GM19463 (cell line): Measurements from ENCODE around the gene ANKS1A.
"Not testable (repeated sequence)": the region's sequence is repeated elsewhere in the genome, so short reads cannot be mapped to it uniquely, and the experiment has no call there.

Experiments used
- ATAC-seq: cut with Tn5 transposase; IDR thresholded peaks from one replicate; pipeline ENCODE4 v1.9.1; 2021; ENCODE audit warnings: mild to moderate bottlenecking, moderate library complexity; ENCODE audit not compliant: unreplicated experiment

Gene ANKS1A

DNA sequence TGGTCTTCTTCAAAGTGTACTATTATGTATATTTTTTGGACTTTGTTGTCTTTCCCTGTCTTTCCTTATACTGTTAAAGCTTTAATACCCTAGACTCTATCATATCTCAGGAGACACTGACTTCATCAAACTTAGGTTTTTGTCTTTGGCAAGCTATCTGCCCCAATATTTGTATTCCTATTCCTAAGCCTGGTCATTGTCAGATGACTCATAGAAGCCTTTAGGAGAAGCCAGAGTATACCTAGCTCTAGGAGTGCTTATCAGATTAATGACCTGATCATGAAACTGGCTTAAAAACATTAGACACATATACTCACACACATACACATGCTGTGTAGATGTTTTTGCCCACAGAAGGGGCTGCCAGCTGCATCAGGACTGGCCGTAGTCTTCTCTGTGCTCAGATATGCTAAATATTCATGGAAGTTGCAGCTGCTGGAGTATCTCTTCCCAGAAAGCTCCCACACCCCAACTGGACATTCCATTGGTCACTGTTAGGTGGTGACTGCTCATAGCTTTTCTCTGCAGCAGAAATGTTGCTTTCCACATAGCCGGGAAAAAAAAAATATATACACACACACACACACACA is 102.0 kb downstream of the ANKS1A start:
- no peak for ATAC-seq

- no peak for ATAC-seq
These were observed 103.3 kb downstream of the ANKS1A start for GRCh38 chr6:34992376-34992775.

DNA sequence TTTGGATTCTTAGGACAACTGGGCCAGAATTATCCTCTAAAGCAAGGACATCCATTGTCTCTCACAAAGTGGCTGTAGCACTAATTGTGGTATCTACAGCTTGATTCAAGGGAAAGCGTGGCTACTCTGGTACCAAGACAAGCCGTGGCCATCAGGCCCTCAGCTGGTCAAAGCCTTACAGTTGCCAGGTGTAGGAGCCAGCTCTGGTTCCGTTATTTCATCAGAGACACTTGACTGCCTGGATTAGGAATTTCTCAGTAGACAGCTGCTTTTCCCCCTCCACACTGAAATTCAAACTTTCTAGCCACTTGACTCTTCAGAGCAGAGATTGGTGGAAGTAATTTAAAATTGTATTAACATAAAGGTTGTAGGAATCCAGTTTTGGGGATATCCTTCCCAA is 104.2 kb downstream of the ANKS1A start:
- ATAC-seq: no peak

GRCh38 chr6:34994693-34995092 is 105.6 kb downstream of the ANKS1A start:
- no peak for ATAC-seq

- ATAC-seq: not testable (repeated sequence)
These were observed 109.4 kb downstream of the ANKS1A start for GRCh38 chr6:34998417-34998816.

DNA sequence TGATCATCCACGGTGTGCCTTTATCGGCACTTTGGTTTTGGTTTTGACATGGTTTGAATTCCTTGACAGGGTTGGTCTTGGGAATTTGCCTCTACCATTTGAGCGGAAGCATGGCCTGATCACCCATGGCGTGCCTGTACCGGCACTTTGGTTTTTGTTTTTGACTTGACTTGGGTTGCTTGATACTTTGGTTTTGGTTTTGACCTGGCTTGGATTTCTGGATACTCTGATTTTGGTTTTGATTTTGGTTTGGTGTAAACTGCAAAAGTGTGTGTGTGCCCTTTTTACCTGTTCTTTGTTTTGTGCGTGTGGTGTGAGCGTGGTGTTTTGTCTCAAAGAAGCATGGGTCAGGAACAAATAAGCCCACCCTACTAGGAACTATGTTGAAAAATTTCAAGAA is 110.1 kb downstream of the ANKS1A start:
- ATAC-seq: not testable (repeated sequence)

- not testable (repeated sequence) for ATAC-seq
These were observed 110.9 kb downstream of the ANKS1A start for GRCh38 chr6:34999962-35000361.

GRCh38 chr6:35001349-35001748 is 112.3 kb downstream of the ANKS1A start:
- not testable (repeated sequence) for ATAC-seq

DNA sequence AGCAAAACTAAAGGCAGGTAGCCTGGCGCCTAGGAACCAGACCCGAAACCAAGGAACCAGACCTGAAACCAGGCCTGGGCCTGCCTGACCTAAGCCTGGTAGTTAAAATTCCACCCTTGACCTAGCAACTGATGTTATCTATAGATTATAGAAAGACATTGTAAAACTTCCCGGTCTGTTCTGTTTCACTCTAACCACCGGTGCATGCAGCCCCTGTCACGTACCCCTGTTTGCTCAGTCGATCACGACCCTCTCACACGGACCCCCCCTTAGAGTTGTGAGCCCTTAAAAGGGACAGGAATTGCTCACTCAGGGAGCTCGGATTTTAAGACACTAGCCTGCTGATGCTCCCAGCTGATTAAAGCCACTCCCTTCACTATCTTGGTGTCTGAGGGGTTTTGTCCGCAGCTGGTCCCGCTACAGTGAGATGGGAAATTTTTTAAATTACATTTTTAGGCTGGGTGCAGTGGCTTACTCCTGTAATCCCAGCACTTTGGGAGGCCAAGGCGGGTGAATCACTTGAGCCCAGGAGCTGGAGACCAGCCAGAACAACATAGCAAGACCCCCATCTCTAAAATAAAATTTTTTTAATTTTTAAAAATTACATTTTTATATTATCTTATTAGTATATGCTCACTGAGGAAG is 115.0 kb downstream of the ANKS1A start:
- ATAC-seq: not testable (repeated sequence)

DNA sequence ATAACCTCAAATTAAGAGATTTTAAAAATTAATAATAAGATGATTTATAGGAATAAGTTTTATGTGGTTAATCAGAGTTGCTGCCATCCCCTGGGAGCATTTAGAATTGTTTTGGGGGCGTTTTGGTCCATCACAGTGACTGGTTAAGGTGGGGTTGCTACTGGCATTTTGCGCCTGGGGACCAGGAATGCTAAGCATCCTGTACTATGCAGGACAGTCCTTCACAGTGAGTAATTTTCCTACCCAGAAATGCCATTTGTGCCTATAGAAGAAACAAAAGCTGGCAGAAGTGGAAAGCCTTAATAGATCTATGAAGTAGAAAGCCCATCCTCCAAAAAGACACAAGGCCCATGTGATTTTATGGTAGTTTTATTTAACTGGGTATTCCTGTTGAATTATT is 118.0 kb downstream of the ANKS1A start:
- ATAC-seq: no peak

DNA sequence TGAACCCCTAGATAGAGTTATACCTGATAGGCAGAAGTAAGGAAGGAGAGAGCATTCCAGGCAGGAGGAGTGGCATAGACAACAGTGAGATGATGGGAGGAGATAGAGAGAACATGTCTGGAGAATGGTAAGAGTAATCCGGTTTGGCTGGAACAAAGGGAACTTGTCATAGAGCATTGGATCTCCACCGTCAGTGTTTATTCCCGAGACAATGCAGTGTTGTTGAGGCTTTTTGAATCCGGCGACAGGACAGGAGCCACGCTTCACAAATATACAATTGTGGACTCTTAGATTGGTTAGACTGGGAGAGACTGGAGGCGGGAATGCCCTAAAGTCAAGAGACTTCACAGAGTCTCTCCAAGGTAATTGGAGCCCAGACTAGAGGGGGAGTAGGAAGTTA is 119.8 kb downstream of the ANKS1A start:
- ATAC-seq: no peak

DNA sequence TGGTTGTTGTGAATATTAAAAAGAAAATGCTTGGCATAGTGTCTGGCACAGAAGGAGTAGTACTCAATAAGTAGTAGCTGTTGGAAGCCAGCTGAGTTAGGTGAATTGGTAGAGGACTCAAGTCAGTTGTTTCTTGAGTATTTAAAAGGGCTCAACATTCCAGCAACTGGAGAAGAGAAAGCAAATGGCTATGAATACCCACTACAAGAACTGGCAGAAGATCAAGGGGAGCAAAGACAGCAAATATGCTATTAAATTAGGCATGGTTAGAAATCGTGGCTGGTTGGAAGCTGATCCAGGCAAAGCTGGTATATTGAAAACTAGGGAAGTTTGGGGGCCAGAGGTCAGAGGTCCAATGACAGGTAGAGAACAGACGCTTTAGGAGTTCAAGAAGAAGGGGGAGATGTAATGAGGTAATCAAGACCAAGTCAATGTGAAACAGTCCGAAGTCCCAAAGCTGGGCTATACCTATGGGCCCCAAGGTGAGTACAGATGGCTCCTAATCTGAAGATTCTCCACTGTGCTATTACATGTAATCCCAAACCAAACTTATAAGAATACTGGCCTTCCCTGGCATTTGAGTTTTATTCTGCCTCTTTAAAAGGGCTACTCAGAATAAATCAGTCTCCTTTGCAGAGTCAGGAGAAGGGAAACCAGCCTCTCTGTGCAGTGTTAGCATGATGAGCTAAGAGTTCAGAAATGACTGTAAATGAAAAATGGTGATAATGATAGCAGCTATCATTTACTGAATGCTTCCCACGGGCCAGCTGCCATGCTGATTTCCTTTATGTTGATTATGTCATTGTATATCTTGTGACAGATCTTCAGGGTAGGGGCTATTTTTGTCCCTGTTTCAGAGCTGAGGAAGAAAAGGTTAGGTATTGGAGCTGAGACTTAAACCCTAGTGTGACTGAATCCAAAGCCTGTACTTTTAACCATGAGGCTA is 122.3 kb downstream of the ANKS1A start:
- no peak for ATAC-seq

DNA sequence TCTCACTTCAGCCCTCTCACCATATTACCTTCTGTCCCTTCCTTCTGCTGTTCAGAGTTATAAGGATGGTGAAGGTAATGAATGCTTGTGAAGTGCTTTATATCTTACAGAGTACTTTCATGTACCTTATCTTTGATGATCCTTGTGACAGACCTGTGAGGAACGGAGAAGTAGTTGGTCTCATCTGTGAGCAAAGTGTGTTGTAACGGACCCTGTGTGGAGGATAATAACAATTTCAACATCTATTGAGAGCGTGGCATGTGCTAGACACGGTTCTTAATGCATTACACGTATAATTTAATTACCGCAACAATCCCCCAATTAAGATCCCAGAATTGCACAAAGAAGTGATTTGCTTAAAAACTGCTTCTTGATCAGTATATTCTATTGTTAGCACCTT is 124.6 kb downstream of the ANKS1A start:
- ATAC-seq: no peak

GRCh38 chr6:35014341-35014740 is 125.3 kb downstream of the ANKS1A start:
- ATAC-seq: no peak

GRCh38 chr6:35014786-35015185 is 125.7 kb downstream of the ANKS1A start:
- no peak for ATAC-seq

DNA sequence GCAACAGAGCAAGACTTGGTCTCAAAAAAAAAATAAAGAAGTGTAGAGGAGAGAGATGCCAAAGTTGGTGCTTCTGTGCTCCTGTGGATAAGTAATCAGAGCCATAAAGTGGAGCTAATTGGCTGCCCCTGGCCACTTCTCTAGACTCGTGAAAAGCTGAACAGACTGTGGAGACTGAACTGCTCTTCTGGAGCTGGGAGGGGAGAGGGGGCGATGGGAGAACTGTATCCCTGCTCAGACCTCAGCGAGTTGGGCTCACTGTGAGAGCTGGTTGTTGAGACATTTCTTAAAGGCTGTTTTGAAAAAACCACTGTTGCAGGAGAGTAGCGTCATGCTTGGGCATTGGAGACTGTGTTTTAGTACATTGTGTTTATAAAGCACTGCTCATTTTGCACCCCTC is 126.4 kb downstream of the ANKS1A start:
- ATAC-seq: no peak

- no peak for ATAC-seq
These were observed 126.9 kb downstream of the ANKS1A start for GRCh38 chr6:35015996-35016395.

GRCh38 chr6:35016502-35017321 is 127.7 kb downstream of the ANKS1A start:
- ATAC-seq: no peak

- no peak for ATAC-seq
These were observed 128.5 kb downstream of the ANKS1A start for GRCh38 chr6:35017411-35018181.

GRCh38 chr6:35018182-35018519 is 129.1 kb downstream of the ANKS1A start:
- ATAC-seq: no peak
